Mucosa of descending colon (tissue), 3 donors: ENCODE data around the gene TMEM200A. TPM values are rescaled to one million over a fixed set of nuclear protein-coding genes. Genes with fewer than 3 reads are reported as not detected.

Experiments used
- ATAC-seq: fragments of 200-7000 bp; cut with Tn5 transposase; one replicate; pipeline ENCODE4 v1.9.1; 2020; ENCODE audit warnings: mild to moderate bottlenecking, moderate library complexity
- DNase-seq, 3 donors: peaks; one replicate each; pipeline ENCODE4 v3.0.0-alpha.2; 2020
- H3K36me3 ChIP-seq: fragments of 200-600 bp; one replicate; pipeline ENCODE4 v1.8.0; 2021; ENCODE audit warnings: low read depth, mild to moderate bottlenecking
- H3K4me1 ChIP-seq: fragments of 200-600 bp; one replicate; pipeline ENCODE4 v1.8.0; 2021; ENCODE audit warnings: low read depth, mild to moderate bottlenecking
- H3K4me3 ChIP-seq: fragments of 200-600 bp; one replicate; pipeline ENCODE4 v1.8.0; 2021; ENCODE audit warnings: mild to moderate bottlenecking
- H3K9me3 ChIP-seq: fragments of 200-600 bp; one replicate; pipeline ENCODE4 v1.8.0; 2021; ENCODE audit warnings: mild to moderate bottlenecking
- intact Hi-C, 2 donors: fragments of 100-400 bp; cut with DNase I in 1 of 2; cut with micrococcal nuclease in 1 of 2; formaldehyde crosslinking; loops; one replicate each; pipeline versions ENCODE4 v1.11.0 to v1.11.1; 2022; cut with DNase I, micrococcal nuclease
- total RNA-seq, 3 donors: library from RNA; stranded (reverse); fragmentation: NEBNext Ultra II Directional in 2 of 3; extraction: Animal tissue kit (Norgen Biotek cat#: 25700) in 2 of 3; gene quantifications; one replicate each; pipeline versions ENCODE4 v1.2.1 to v1.2.4, GENCODE V29; 2021 to 2023
- TF ChIP-seq, protein P1 (sequence below): fragments of 200-600 bp; IDR thresholded peaks from one replicate; pipeline ENCODE4 v1.8.0; 2022; ENCODE audit warnings: antibody characterized with exemption, mild to moderate bottlenecking
- donor health status: DM: no; HTN: no; CAD: no; lungs with moderate emphysema.
- donor health status: DM: no; HTN: no; CAD: no.
- donor health status: DM: no; HTN: yes; CAD: no.

The TMEM200A gene
- total RNA-seq, 3 donors from 2014 or later = 8.1 to 60.4 (median 8.6) TPM

DNA sequence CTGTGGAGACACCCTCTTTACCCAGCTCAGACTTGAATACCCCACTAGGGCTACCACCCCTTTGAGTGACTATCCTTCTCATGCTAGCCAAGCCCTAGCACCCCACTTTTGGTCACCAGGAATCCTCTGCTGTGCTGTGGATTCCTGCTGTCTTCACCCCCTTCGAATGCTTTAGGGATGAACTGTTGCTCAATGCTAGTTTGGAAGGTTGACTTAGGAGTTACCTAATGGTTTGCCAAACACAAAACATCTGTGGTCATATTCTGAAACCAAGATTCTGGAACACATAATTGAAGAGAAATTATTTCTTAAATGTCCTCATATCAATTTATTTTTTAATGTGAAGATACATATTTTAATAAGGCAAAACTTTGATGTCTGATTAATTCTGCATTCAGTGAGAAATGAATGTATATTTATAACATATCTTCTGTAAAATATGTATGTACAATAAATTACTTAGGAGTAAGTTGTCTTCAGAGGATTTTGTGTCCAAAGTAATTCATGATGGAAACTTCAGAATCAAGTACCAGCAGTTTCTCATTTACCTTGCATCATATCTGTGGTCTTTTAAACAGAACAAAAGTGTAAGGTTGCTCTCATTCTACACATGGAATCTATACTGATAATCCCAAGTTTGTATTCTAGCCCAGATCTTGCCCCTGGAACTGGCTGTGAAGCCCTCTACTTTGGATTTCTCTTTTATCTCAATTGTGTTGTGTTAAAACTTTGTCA is 46.9 kb downstream of the TMEM200A start:
- ATAC-seq (no peak), DNase-seq (no peak)
- no peak overlapping the region for H3K4me3 ChIP-seq
- no peaks in the 10 kb centered on the region for H3K4me1 ChIP-seq
- no peaks in the 10 kb centered on the region for H3K36me3 ChIP-seq
- TF ChIP-seq, protein P1, sequence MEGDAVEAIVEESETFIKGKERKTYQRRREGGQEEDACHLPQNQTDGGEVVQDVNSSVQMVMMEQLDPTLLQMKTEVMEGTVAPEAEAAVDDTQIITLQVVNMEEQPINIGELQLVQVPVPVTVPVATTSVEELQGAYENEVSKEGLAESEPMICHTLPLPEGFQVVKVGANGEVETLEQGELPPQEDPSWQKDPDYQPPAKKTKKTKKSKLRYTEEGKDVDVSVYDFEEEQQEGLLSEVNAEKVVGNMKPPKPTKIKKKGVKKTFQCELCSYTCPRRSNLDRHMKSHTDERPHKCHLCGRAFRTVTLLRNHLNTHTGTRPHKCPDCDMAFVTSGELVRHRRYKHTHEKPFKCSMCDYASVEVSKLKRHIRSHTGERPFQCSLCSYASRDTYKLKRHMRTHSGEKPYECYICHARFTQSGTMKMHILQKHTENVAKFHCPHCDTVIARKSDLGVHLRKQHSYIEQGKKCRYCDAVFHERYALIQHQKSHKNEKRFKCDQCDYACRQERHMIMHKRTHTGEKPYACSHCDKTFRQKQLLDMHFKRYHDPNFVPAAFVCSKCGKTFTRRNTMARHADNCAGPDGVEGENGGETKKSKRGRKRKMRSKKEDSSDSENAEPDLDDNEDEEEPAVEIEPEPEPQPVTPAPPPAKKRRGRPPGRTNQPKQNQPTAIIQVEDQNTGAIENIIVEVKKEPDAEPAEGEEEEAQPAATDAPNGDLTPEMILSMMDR = no peak
- no peaks in the 10 kb centered on the region for H3K9me3 ChIP-seq
- intact Hi-C loops = no loop called here

DNA sequence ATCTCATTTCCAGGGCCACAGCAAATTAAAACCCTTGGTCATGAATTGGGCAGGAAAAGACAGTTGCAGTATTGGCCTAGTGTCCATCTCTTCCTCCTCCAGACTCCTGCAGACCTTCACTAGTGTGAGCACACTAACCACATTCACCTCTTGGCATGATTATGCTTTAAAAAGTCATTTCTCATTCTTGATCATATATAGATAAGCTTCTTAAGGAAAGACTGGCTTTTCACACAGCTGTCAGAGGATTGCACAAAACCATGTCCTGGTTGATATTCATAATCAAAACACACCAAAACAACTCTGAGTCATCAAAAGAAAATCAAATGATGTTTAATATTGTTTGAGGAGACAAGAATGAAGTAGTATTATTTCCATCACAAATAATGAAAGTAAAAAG is 52.1 kb downstream of the TMEM200A start:
- Histone ChIP-seq H3K4me1 (no peaks in the 10 kb centered on the region), H3K4me3 (no peak overlapping the region), H3K36me3 (no peaks in the 10 kb centered on the region), H3K9me3 (no peaks in the 10 kb centered on the region)
- DNase-seq (no peak), ATAC-seq (no peak)
- intact Hi-C loops = no loop called here
- TF ChIP-seq, protein P1 = no peak

DNA sequence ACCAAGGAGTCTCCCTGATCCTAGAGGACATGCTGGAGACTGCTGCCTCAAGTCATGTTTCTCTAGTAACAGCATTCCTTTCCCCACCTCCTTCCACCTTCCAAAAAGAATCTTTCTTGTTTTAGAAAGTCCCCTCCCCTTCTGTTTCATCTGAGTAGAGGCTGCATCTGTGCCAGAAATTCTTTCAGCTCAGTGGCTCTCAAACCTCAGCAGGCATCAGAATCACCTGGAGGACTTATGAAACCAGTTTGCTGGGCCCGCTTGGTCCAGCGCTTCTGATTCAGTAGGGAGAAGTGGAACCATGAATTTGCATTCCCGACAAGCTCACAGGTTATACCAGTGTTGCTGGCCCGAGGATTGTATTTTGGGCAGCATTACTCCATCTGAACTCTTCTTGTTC is 55.1 kb downstream of the TMEM200A start:
- Histone ChIP-seq H3K9me3 (no peaks in the 10 kb centered on the region), H3K36me3 (no peaks in the 10 kb centered on the region), H3K4me3 (no peak overlapping the region), H3K4me1 (no peaks in the 10 kb centered on the region)
- DNase-seq (no peak), ATAC-seq (no peak)
- TF ChIP-seq, protein P1 = no peak
- intact Hi-C loops = no loop called here

DNA sequence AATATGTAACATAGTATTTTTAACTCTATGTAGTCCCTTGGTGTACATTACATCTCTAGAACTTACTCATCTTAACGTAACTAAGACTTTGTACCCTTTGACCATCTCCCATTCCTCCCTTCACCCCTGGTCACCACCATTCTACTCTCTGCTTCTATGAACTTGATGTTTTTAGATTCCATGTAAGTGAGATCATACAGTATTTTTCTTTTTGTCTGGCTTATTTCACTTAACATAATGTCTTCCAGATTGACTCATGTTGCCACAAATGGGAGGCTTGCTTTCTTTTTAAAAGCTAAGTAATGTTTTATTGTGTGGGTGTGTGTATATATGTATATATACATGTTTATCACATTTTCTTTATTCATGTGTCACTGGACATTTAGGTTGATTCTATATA is 55.8 kb downstream of the TMEM200A start:
- intact Hi-C loops = no loop called here
- ATAC-seq = no peak
- Histone ChIP-seq H3K4me1 (no peaks in the 10 kb centered on the region), H3K4me3 (no peak overlapping the region), H3K9me3 (no peaks in the 10 kb centered on the region), H3K36me3 (no peaks in the 10 kb centered on the region)
- DNase-seq = no peak
- TF ChIP-seq, protein P1 = no peak

DNA sequence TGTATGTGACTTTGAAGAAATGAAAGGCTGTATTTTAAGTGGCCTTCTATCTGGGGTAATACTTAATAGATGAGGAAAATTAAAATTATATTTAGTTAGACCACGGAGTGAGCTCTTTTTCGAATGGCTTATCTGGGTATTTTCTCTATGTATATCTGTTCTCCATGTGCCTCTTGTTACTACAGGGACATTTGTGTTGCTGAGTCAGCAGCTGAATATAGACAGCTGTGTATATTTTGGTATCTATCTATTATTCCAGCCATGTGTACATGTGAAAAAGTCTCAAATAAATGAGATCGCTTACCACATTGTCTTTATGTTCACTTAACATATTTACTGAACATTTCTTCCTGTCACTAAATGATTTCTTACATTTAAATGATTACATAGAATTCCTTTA is 57.2 kb downstream of the TMEM200A start:
- H3K4me1 ChIP-seq = no peaks in the 10 kb centered on the region
- ATAC-seq = no peak
- TF ChIP-seq, protein P1 = no peak
- DNase-seq = no peak
- H3K9me3 ChIP-seq = no peaks in the 10 kb centered on the region
- intact Hi-C loops = no loop called here
- no peaks in the 10 kb centered on the region for H3K36me3 ChIP-seq
- no peak overlapping the region for H3K4me3 ChIP-seq
